HK-2 (cell line): Measurements from ENCODE around the gene TMEM72.

Experiments
- DNase-seq: peaks from one replicate; pipeline ENCODE4 v3.0.0-alpha.2; 2018; ENCODE audit not compliant: unreplicated experiment

TMEM72 gene

GRCh38 chr10:44890696-44891563 lies 20.2 kb upstream of the TMEM72 start:
- no peak for DNase-seq

- no peak for DNase-seq
Measured at GRCh38 chr10:44891721-44892120, 19.4 kb upstream of the TMEM72 start.

- no peak for DNase-seq
Measured at GRCh38 chr10:44893604-44894468, 17.3 kb upstream of the TMEM72 start.

GRCh38 chr10:44894691-44895090 lies 16.4 kb upstream of the TMEM72 start:
- no peak for DNase-seq

- no peak for DNase-seq
Measured at GRCh38 chr10:44895280-44895679, 15.9 kb upstream of the TMEM72 start.

GRCh38 chr10:44897049-44897448 lies 14.1 kb upstream of the TMEM72 start:
- no peak for DNase-seq

- DNase-seq: no peak
Measured at GRCh38 chr10:44898665-44899064, 12.5 kb upstream of the TMEM72 start.

GRCh38 chr10:44899450-44900080 lies 11.6 kb upstream of the TMEM72 start:
- no peak for DNase-seq

GRCh38 chr10:44902941-44903545 lies 8.1 kb upstream of the TMEM72 start:
- DNase-seq: no peak

GRCh38 chr10:44906486-44906885 lies 4.7 kb upstream of the TMEM72 start:
- no peak for DNase-seq

GRCh38 chr10:44907556-44907955 lies 3.6 kb upstream of the TMEM72 start:
- no peak for DNase-seq

GRCh38 chr10:44908066-44908749 lies 2.9 kb upstream of the TMEM72 start:
- no peak for DNase-seq

- DNase-seq: no peak
Measured at GRCh38 chr10:44908936-44909630, 2.1 kb upstream of the TMEM72 start.

GRCh38 chr10:44909910-44910309 lies 1.2 kb upstream of the TMEM72 start:
- no peak for DNase-seq

- DNase-seq: no peak
Measured at GRCh38 chr10:44910602-44911001, 535 bp upstream of the TMEM72 start.

GRCh38 chr10:44911951-44912350 lies 814 bp downstream of the TMEM72 start:
- no peak for DNase-seq

- DNase-seq: no peak
Measured at GRCh38 chr10:44913350-44914081, 2.4 kb downstream of the TMEM72 start.

GRCh38 chr10:44914891-44915290 lies 3.8 kb downstream of the TMEM72 start:
- DNase-seq: no peak

- no peak for DNase-seq
Measured at GRCh38 chr10:44916429-44916828, 5.3 kb downstream of the TMEM72 start.

- DNase-seq: no peak
Measured at GRCh38 chr10:44917848-44918247, 6.7 kb downstream of the TMEM72 start.
